Peyer's patch (tissue), 4 donors: ENCODE results near the gene CLP1.

Experiments
- CTCF ChIP-seq, 6 experiments: fragments of 450-650 bp in 4 of 6; fragments of 200-600 bp in 2 of 6; sonication (generic) in 1 of 6; IDR thresholded peaks; one replicate each; pipeline ENCODE4 v1.5.1; 2017 to 2019; ENCODE audit warnings: antibody characterized with exemption in 6 of 6, mild to moderate bottlenecking in 3 of 6, moderate library complexity in 1 of 6
- POLR2A ChIP-seq, 2 donors: fragments of 450-650 bp; IDR thresholded peaks; one replicate each; pipeline ENCODE4 v1.5.1; 2017; ENCODE audit warnings: antibody characterized with exemption in 2 of 2, mild to moderate bottlenecking in 2 of 2, moderate library complexity in 2 of 2

- TF ChIP-seq POLR2A (IDR thresholded peaks at IDR 0.05) = no peak
- no peak for TF ChIP-seq CTCF (IDR thresholded peaks at IDR 0.05)
These were observed 4.4 kb upstream of the CLP1 start for GRCh38 chr11:57653163-57653562.
